H1 (cell line): ENCODE results near the gene ARHGEF10L. TPM values are rescaled to one million over a fixed set of nuclear protein-coding genes. Genes with fewer than 3 reads are reported as not detected.

Experiments
- CTCF ChIA-PET: fragments of 300-600 bp; sonication (Branson Sonifier 250); formaldehyde crosslinking; loops from one replicate; lab custom pipeline; 2021; ENCODE audit not compliant: partially characterized antibody; lab: Charles Lee
- POLR2A ChIA-PET: fragments of 300-600 bp; sonication (Branson Sonifier 250); formaldehyde crosslinking; loops from one replicate; lab custom pipeline; 2021; ENCODE audit warnings: inconsistent platforms; ENCODE audit not compliant: partially characterized antibody; lab: Charles Lee
- DNase-seq, 2 experiments: peaks; one replicate each; pipeline versions ENCODE4 v3.0.0 to v3.0.0-alpha.2; 2010 to 2022; ENCODE audit warnings: low spot score in 2 of 2, low read depth in 1 of 2, mixed read lengths in 1 of 2
- FAIRE-seq: peaks from 2 replicates; lab custom pipeline; 2011; peaks lifted over from hg19 to GRCh38; lab: Jason Lieb, UNC
- H2AFZ ChIP-seq: 2 replicates; pipeline ENCODE4 v1.8.1; 2012; ENCODE audit warnings: low read length, inconsistent platforms
- H2AK5ac ChIP-seq: 2 replicates; pipeline ENCODE4 v1.6.1; 2013; ENCODE audit warnings: low read depth, low read length
- H2BK120ac ChIP-seq: replicated peaks from 2 replicates; pipeline ENCODE3; 2013; ENCODE audit warnings: low read depth, low read length, inconsistent platforms
- H2BK12ac ChIP-seq: 2 replicates; pipeline ENCODE4 v1.6.1; 2013; ENCODE audit warnings: low read depth, low read length
- H2BK15ac ChIP-seq: 2 replicates; pipeline ENCODE4 v1.6.1; 2013; ENCODE audit warnings: low read length
- H2BK20ac ChIP-seq: 2 replicates; pipeline ENCODE4 v1.6.1; 2013; ENCODE audit warnings: low read length
- H2BK5ac ChIP-seq: 2 replicates; pipeline ENCODE4 v1.6.1; 2013; ENCODE audit warnings: low read depth, low read length
- H3K14ac ChIP-seq: 2 replicates; pipeline ENCODE4 v1.6.1; 2013; ENCODE audit warnings: inconsistent platforms; ENCODE audit not compliant: insufficient read length
- H3K18ac ChIP-seq: 2 replicates; pipeline ENCODE4 v1.6.1; 2013; ENCODE audit warnings: low read length; ENCODE audit errors: extremely low read depth
- H3K23ac ChIP-seq: 2 replicates; pipeline ENCODE4 v1.6.1; 2013; ENCODE audit warnings: inconsistent platforms; ENCODE audit not compliant: insufficient read length
- H3K23me2 ChIP-seq: 2 replicates; pipeline ENCODE4 v1.6.1; 2013; ENCODE audit warnings: low read depth, low read length
- H3K27ac ChIP-seq: 2 replicates; pipeline ENCODE4 v1.6.1; 2011; ENCODE audit warnings: low read depth, low read length, inconsistent platforms
- H3K27me3 ChIP-seq, 4 experiments: replicated peaks in 1 of 4; 1 replicate in 1 of 4; 2 replicates in 3 of 4; pipeline versions ENCODE4 v1.6.1 to v1.8.1; 2011 to 2013; ENCODE audit warnings: low read length in 3 of 4, mild to moderate bottlenecking in 3 of 4, inconsistent platforms in 2 of 4, mixed read lengths in 2 of 4, moderate library complexity in 1 of 4; ENCODE audit not compliant: control insufficient read depth in 3 of 4, insufficient read depth in 3 of 4; ENCODE audit errors: extremely low read depth in 1 of 4
- H3K36me3 ChIP-seq, 4 experiments: 2 replicates each; pipeline versions ENCODE4 v1.6.1 to v1.8.1; 2011 to 2013; ENCODE audit warnings: mild to moderate bottlenecking in 4 of 4, low read length in 3 of 4, moderate library complexity in 2 of 4, control low read depth in 1 of 4, inconsistent platforms in 1 of 4; ENCODE audit not compliant: insufficient read depth in 4 of 4, control insufficient read depth in 2 of 4
- H3K4ac ChIP-seq: replicated peaks from 2 replicates; pipeline ENCODE3; 2013; ENCODE audit warnings: low read length, low read depth, mixed read lengths, inconsistent platforms; ENCODE audit not compliant: insufficient read length
- H3K4me1 ChIP-seq, 4 experiments: replicated peaks in 1 of 4; 1 replicate in 1 of 4; 2 replicates in 3 of 4; pipeline versions ENCODE4 v1.6.1 to v1.8.1; 2011 to 2013; ENCODE audit warnings: low read length in 3 of 4, inconsistent platforms in 2 of 4, mixed read lengths in 1 of 4; ENCODE audit not compliant: insufficient read depth in 4 of 4, control insufficient read depth in 3 of 4
- H3K4me2 ChIP-seq, 2 experiments: 2 replicates each; pipeline versions ENCODE4 v1.6.1 to v1.8.1; 2011 to 2013; ENCODE audit warnings: low read depth in 2 of 2, low read length in 2 of 2, control low read depth in 1 of 2, inconsistent platforms in 1 of 2, mild to moderate bottlenecking in 1 of 2; ENCODE audit not compliant: insufficient read depth in 1 of 2
- H3K4me3 ChIP-seq, 4 experiments: fragments of 200-600, 300-600 bp in 1 of 4; sonication (generic), shearing (Covaris generic), sonication (Bioruptor Twin) in 1 of 4; 2 replicates each; pipeline versions ENCODE4 v1.5.1 to v1.8.1; 2011 to 2016; ENCODE audit warnings: low read length in 4 of 4, low read depth in 3 of 4, control low read depth in 2 of 4, inconsistent platforms in 2 of 4, mild to moderate bottlenecking in 2 of 4, mixed read lengths in 1 of 4, moderate library complexity in 1 of 4; ENCODE audit not compliant: insufficient read depth in 2 of 4; ENCODE audit errors: extremely low read depth in 1 of 4
- H3K56ac ChIP-seq: replicated peaks from 2 replicates; pipeline ENCODE3; 2013; ENCODE audit warnings: low read depth, mild to moderate bottlenecking, mixed read lengths, low read length, inconsistent platforms; ENCODE audit not compliant: insufficient read length
- H3K79me1 ChIP-seq: 2 replicates; pipeline ENCODE4 v1.6.1; 2013; ENCODE audit warnings: low read depth, low read length, control low read depth
- H3K79me2 ChIP-seq, 2 experiments: 2 replicates each; pipeline versions ENCODE4 v1.6.1 to v1.8.1; 2012 to 2013; ENCODE audit warnings: low read length in 2 of 2, mild to moderate bottlenecking in 2 of 2, inconsistent platforms in 1 of 2; ENCODE audit not compliant: insufficient read depth in 2 of 2, control insufficient read depth in 1 of 2
- H3K9ac ChIP-seq, 4 experiments: replicated peaks in 1 of 4; 1 replicate in 1 of 4; 2 replicates in 3 of 4; pipeline versions ENCODE4 v1.6.1 to v1.8.1; 2011 to 2013; ENCODE audit warnings: low read depth in 3 of 4, low read length in 3 of 4, control low read depth in 2 of 4, mild to moderate bottlenecking in 2 of 4, moderate library complexity in 2 of 4, inconsistent platforms in 1 of 4; ENCODE audit errors: extremely low read depth in 1 of 4
- H3K9me3 ChIP-seq, 2 experiments: 2 replicates each; pipeline versions ENCODE4 v1.6.1 to v1.8.1; 2012 to 2013; ENCODE audit warnings: mild to moderate bottlenecking in 2 of 2, moderate library complexity in 2 of 2, control low read depth in 1 of 2, inconsistent platforms in 1 of 2, low read depth in 1 of 2, low read length in 1 of 2, mixed read lengths in 1 of 2; ENCODE audit not compliant: insufficient read depth in 2 of 2
- H4K20me1 ChIP-seq, 2 experiments: replicated peaks in 1 of 2; 2 replicates each; pipeline versions ENCODE3 to v1.8.1; 2011 to 2013; ENCODE audit warnings: inconsistent platforms in 2 of 2, low read length in 2 of 2, mild to moderate bottlenecking in 1 of 2; ENCODE audit not compliant: insufficient read depth in 2 of 2, control insufficient read depth in 1 of 2
- H4K5ac ChIP-seq: 2 replicates; pipeline ENCODE4 v1.6.1; 2013; ENCODE audit warnings: low read length, low read depth, mixed read lengths, inconsistent platforms; ENCODE audit not compliant: insufficient read length
- H4K8ac ChIP-seq: 2 replicates; pipeline ENCODE4 v1.8.0; 2013; ENCODE audit warnings: mild to moderate bottlenecking, moderate library complexity, low read length, inconsistent platforms; ENCODE audit not compliant: insufficient read depth; ENCODE audit errors: extremely low read depth
- H4K91ac ChIP-seq: replicated peaks from 2 replicates; pipeline ENCODE3; 2013; ENCODE audit warnings: low read length, mixed read lengths, inconsistent platforms; ENCODE audit not compliant: insufficient read length
- JUND ChIP-seq: IDR thresholded peaks from 2 replicates; pipeline ENCODE4 v1.6.1; 2011; ENCODE audit warnings: mild to moderate bottlenecking, improper control_type of control experiment, low read length
- MAX ChIP-seq: IDR thresholded peaks from 2 replicates; pipeline ENCODE4 v1.6.1; 2012; ENCODE audit warnings: inconsistent platforms
- NANOG ChIP-seq: IDR thresholded peaks from 2 replicates; pipeline ENCODE4 v1.6.1; 2011; ENCODE audit warnings: low read length, low read depth, mild to moderate bottlenecking, inconsistent platforms; ENCODE audit not compliant: insufficient read depth, poor library complexity, severe bottlenecking
- WGBS, 2 experiments: shearing (Covaris generic) in 1 of 2; methylation state at CpG; one replicate each; pipeline versions ENCODE4 v1.1.6 to v1.1.7; 2013 to 2015; ENCODE audit warnings: low lambda C conversion rate in 2 of 2, mixed read lengths in 2 of 2, inconsistent platforms in 1 of 2, low coverage in 1 of 2, missing lambda C conversion rate in 1 of 2; ENCODE audit not compliant: insufficient replicate concordance in 2 of 2, insufficient coverage in 1 of 2, insufficient read length in 1 of 2; ENCODE audit errors: extremely low coverage in 1 of 2, missing lambda C conversion rate in 1 of 2; 5-methylcytosine and 5-hydroxymethylcytosine counted together
- polyA plus RNA-seq, 7 experiments: library from polyadenylated mRNA; depleted of rRNA in 3 of 7; stranded (reverse) in 5 of 7; unstranded in 2 of 7; fragments of >200 nt in 5 of 7; fragments of 200-250 nt in 2 of 7; gene quantifications; 1 replicate in 5 of 7; 2 replicates in 1 of 7; 4 replicates in 1 of 7; pipeline versions ENCODE4 v1.2.1 to v1.2.3, GENCODE V29; 2011 to 2013; ENCODE audit warnings: missing spikeins in 2 of 7, mixed read lengths in 2 of 7
- total RNA-seq: library from RNA; stranded (reverse); fragmentation: NEBNext Ultra II Directional; extraction: Animal tissue kit (Norgen Biotek cat#: 25700); gene quantifications from 2 replicates; pipeline ENCODE4 v1.2.1, GENCODE V29; 2021

The ARHGEF10L gene
- total and polyA plus RNA-seq, 2 of the 8 experiments (the other 6 are each of a cell fraction or from before 2014, with no cell fraction given) = 33.6 to 39.6 TPM

- H2BK20ac ChIP-seq = no peak overlapping the region
- no peaks in the 10 kb centered on the region for H3K79me2 ChIP-seq
- TF ChIP-seq JUND (no peak), NANOG (no peak), MAX (no peak)
- no peak overlapping the region for H4K91ac ChIP-seq
- H2AK5ac ChIP-seq = no peak overlapping the region
- WGBS, 2 experiments = 90% methylated on average over 3 of the region's 3 CpGs; no CpG with 5 or more reads in 1 of the 2 experiments
- H3K27me3 ChIP-seq = peaks cover 0 to 2% (median 0%) of the 10 kb centered on the region in 4 experiments; a peak in 1 of 7 replicates
- no peak overlapping the region for H3K56ac ChIP-seq
- no peak overlapping the region for H4K8ac ChIP-seq
- H3K9me3 ChIP-seq = peaks cover 4 to 17% of the 10 kb centered on the region in 2 experiments; a peak in 3 of 4 replicates
- H3K4me3 ChIP-seq = no peak overlapping the region
- H3K18ac ChIP-seq = no peak overlapping the region
- no peaks in the 10 kb centered on the region for H4K20me1 ChIP-seq
- H3K9ac ChIP-seq = no peak overlapping the region
- H2AFZ ChIP-seq = no peak overlapping the region
- H2BK120ac ChIP-seq = no peak overlapping the region
- no peak overlapping the region for H2BK5ac ChIP-seq
- no peak overlapping the region for H3K14ac ChIP-seq
- H2BK12ac ChIP-seq = no peak overlapping the region
- ChIA-PET POLR2A (no interaction called here), CTCF (interaction anchor here (0.8 to 2.9 kb wide), 6 partner anchors 14 to 49 kb away, joined by 3 to 10 read pairs (median 4); no protein-coding TSS in a partner anchor)
- DNase-seq (no peak), FAIRE-seq (no peak)
- H3K23ac ChIP-seq = no peak overlapping the region
- no peaks in the 10 kb centered on the region for H3K36me3 ChIP-seq
- H3K79me1 ChIP-seq = no peaks in the 10 kb centered on the region
- H3K27ac ChIP-seq = no peak overlapping the region
- H4K5ac ChIP-seq = no peak overlapping the region
- H3K4me1 ChIP-seq = no peaks in the 10 kb centered on the region
- H3K4ac ChIP-seq = no peak overlapping the region
- no peak overlapping the region for H2BK15ac ChIP-seq
- no peak overlapping the region for H3K4me2 ChIP-seq
- no peaks in the 10 kb centered on the region for H3K23me2 ChIP-seq
These were observed 170.5 kb downstream of the ARHGEF10L start for GRCh38 chr1:17709981-17710380.
